Measurements from ENCODE around the gene TGFB1. TPM values are rescaled to one million over a fixed set of nuclear protein-coding genes. Genes with fewer than 3 reads are reported as not detected.

TGFB1 gene
- total RNA-seq, 1 donor from 2014 or later = 125 TPM

DNA sequence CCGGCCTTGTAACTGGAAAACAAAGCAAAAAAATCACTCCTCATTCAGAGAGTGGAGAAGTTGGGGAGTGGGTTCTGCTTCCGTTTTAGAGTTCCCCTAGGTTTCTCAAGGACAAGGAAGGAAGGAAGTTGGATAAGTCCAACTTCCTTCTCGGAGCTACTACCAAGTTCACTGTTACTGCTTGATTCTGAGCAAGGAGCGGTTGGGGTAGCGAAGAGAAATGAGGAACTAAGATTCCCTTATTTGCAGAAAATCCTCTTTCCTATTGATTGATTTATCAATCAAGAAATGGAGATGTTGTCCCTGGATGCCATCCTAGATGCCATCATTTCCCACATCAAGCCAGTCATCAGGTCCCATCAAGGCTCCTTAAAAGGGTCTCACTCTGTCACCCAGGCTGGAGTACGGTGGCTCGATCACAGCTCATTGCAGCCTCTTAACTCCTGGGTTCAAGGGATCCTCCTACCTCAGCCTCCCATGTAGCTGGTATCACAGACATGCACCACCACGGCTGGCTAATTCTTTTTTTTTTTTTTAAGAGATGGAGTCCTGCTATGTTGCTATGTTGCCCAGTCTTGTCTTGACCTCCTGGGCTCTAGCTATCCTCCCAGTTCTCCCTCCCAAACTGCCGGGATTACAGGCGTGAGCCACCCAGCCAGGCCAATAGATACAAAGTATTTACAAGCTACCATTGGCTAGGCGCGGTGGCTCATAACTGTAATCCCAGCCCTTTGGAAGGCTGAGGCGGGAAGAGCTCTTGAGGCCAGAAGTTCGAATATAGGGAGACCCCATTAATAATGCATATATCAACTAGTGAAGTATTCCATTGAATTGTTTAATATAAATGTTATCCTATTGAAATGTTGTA lies 11.0 kb upstream of the TGFB1 start:
- Mint-ChIP-seq H3K27ac (peak overlapping the region; percentile 91), H3K27me3 (ENCODE audit: low read depth) (no peaks in the 10 kb centered on the region), H3K4me3 (ENCODE audit: low read depth) (peak overlapping the region; percentile 84), H3K9me3 (no peaks in the 10 kb centered on the region), H3K36me3 (ENCODE audit: low read depth) (peaks cover 4% of the 10 kb centered on the region), H3K4me1 (ENCODE audit: low read depth) (peaks cover 28% of the 10 kb centered on the region)
- DNase-seq (ENCODE audit: low spot score) = no peak
- intact Hi-C loops (cut with micrococcal nuclease) = no loop called here

- Mint-ChIP-seq H3K36me3 (ENCODE audit: low read depth) (peaks cover 5% of the 10 kb centered on the region), H3K27me3 (ENCODE audit: low read depth) (no peaks in the 10 kb centered on the region), H3K4me1 (ENCODE audit: low read depth) (peaks cover 28% of the 10 kb centered on the region), H3K4me3 (ENCODE audit: low read depth) (peak within 1 kb of the TSS; percentile 84), H3K9me3 (no peaks in the 10 kb centered on the region), H3K27ac (peak within 1 kb of the TSS; percentile 91)
- intact Hi-C loops (cut with micrococcal nuclease) = loop anchor here (1.0 kb wide), 2 partner anchors 10 to 33 kb away; partner anchors contain the start of genes BCKDHA and EXOSC5
- DNase-seq (ENCODE audit: low spot score) = peak; percentile 98
These were observed 10.2 kb upstream of the TGFB1 start, which contains the start of gene B9D2 for GRCh38 chr19:41363753-41364523. Gene B9D2 (minus strand): TSS chr19:41364149. CDS start chr19:41363519, 630 bp downstream.

GRCh38 chr19:41363371-41363752 lies 9.6 kb upstream of the TGFB1 start:
- intact Hi-C loops (cut with micrococcal nuclease) = loop anchor here (1.0 kb wide), 2 partner anchors 9 to 34 kb away; partner anchors contain the start of genes BCKDHA and EXOSC5
- no peaks in the 10 kb centered on the region for H3K27me3 Mint-ChIP-seq (ENCODE audit: low read depth)
- H3K4me3 Mint-ChIP-seq (ENCODE audit: low read depth) = peak overlapping the region; percentile 84
- no peaks in the 10 kb centered on the region for H3K9me3 Mint-ChIP-seq
- peak overlapping the region; percentile 91 for H3K27ac Mint-ChIP-seq
- peaks cover 30% of the 10 kb centered on the region for H3K4me1 Mint-ChIP-seq (ENCODE audit: low read depth)
- peaks cover 5% of the 10 kb centered on the region for H3K36me3 Mint-ChIP-seq (ENCODE audit: low read depth)
- no peak for DNase-seq (ENCODE audit: low spot score)

- no peak overlapping the region for H3K27ac Mint-ChIP-seq
- H3K4me1 Mint-ChIP-seq (ENCODE audit: low read depth) = peaks cover 34% of the 10 kb centered on the region
- intact Hi-C loops (cut with micrococcal nuclease) = no loop called here
- H3K9me3 Mint-ChIP-seq = no peaks in the 10 kb centered on the region
- H3K4me3 Mint-ChIP-seq (ENCODE audit: low read depth) = peak overlapping the region; percentile 84
- H3K36me3 Mint-ChIP-seq (ENCODE audit: low read depth) = peaks cover 5% of the 10 kb centered on the region
- no peaks in the 10 kb centered on the region for H3K27me3 Mint-ChIP-seq (ENCODE audit: low read depth)
- no peak for DNase-seq (ENCODE audit: low spot score)
These were observed 8.6 kb upstream of the TGFB1 start for GRCh38 chr19:41362143-41362847.

DNA sequence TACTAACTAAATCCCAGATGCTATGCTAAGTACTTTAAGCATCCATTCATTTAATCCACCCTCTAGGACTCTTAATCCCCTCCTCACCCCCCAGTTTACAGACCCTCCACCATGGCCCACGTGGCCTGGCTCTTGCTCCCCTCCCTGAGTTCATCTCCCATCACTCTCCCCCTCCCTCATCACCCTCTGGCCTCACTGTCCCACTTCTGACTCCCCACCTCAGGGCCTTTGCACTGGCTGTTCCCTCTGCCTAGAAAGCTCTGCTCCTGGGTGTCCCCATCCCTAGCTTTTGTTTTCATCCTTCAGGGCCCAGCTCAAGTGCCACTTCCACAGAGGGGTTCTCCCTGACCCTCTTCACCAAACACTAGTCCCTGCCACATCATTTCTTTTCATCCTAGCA lies 6.0 kb upstream of the TGFB1 start:
- DNase-seq (ENCODE audit: low spot score) = no peak
- Mint-ChIP-seq H3K4me3 (ENCODE audit: low read depth) (no peak overlapping the region), H3K9me3 (no peaks in the 10 kb centered on the region), H3K27me3 (ENCODE audit: low read depth) (no peaks in the 10 kb centered on the region), H3K27ac (peak overlapping the region; percentile 21), H3K36me3 (ENCODE audit: low read depth) (peaks cover 20% of the 10 kb centered on the region), H3K4me1 (ENCODE audit: low read depth) (peaks cover 46% of the 10 kb centered on the region)
- intact Hi-C loops (cut with micrococcal nuclease) = no loop called here

DNA sequence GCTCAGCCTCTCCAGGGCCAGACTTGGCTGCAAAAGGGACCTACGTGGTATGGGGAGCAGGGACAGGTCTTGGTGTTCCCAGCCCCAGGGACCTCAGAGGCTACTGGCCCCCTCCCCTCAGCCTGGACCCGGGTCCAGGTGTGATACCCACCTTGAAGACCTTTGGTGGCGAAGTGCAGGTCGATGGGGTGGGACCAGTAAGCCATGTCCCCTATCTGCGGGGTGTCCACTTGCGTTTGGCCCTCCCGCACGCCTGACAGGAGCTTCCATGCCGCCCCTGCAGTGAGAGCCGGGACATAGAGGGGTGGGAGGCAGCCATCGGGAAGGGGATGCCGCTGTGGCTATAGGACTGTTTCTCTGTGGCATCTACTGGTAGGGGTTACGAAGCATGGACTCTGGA lies 4.0 kb upstream of the TGFB1 start:
- no peaks in the 10 kb centered on the region for H3K9me3 Mint-ChIP-seq
- peaks cover 23% of the 10 kb centered on the region for H3K36me3 Mint-ChIP-seq (ENCODE audit: low read depth)
- peaks cover 39% of the 10 kb centered on the region for H3K4me1 Mint-ChIP-seq (ENCODE audit: low read depth)
- DNase-seq (ENCODE audit: low spot score) = no peak
- H3K4me3 Mint-ChIP-seq (ENCODE audit: low read depth) = no peak overlapping the region
- H3K27me3 Mint-ChIP-seq (ENCODE audit: low read depth) = no peaks in the 10 kb centered on the region
- intact Hi-C loops (cut with micrococcal nuclease) = no loop called here
- H3K27ac Mint-ChIP-seq = peak overlapping the region; percentile 78

- DNase-seq (ENCODE audit: low spot score) = no peak
- intact Hi-C loops (cut with micrococcal nuclease) = no loop called here
- peaks cover 35% of the 10 kb centered on the region for H3K4me1 Mint-ChIP-seq (ENCODE audit: low read depth)
- no peaks in the 10 kb centered on the region for H3K27me3 Mint-ChIP-seq (ENCODE audit: low read depth)
- H3K9me3 Mint-ChIP-seq = no peaks in the 10 kb centered on the region
- peak overlapping the region; percentile 78 for H3K27ac Mint-ChIP-seq
- peak overlapping the region; percentile 47 for H3K4me3 Mint-ChIP-seq (ENCODE audit: low read depth)
- H3K36me3 Mint-ChIP-seq (ENCODE audit: low read depth) = peaks cover 26% of the 10 kb centered on the region
These were observed 3.4 kb upstream of the TGFB1 start for GRCh38 chr19:41356984-41357739.

GRCh38 chr19:41355802-41356201 lies 2.1 kb upstream of the TGFB1 start:
- Mint-ChIP-seq H3K27me3 (ENCODE audit: low read depth) (no peaks in the 10 kb centered on the region), H3K27ac (peak overlapping the region; percentile 81), H3K4me3 (ENCODE audit: low read depth) (peak overlapping the region; percentile 70), H3K9me3 (no peaks in the 10 kb centered on the region), H3K4me1 (ENCODE audit: low read depth) (peaks cover 36% of the 10 kb centered on the region), H3K36me3 (ENCODE audit: low read depth) (peaks cover 35% of the 10 kb centered on the region)
- intact Hi-C loops (cut with micrococcal nuclease) = no loop called here
- DNase-seq (ENCODE audit: low spot score) = no peak

GRCh38 chr19:41355035-41355434 lies 1.3 kb upstream of the TGFB1 start:
- DNase-seq (ENCODE audit: low spot score) = no peak
- Mint-ChIP-seq H3K36me3 (ENCODE audit: low read depth) (peaks cover 39% of the 10 kb centered on the region), H3K4me3 (ENCODE audit: low read depth) (peak overlapping the region; percentile 70), H3K4me1 (ENCODE audit: low read depth) (peaks cover 40% of the 10 kb centered on the region), H3K27me3 (ENCODE audit: low read depth) (no peaks in the 10 kb centered on the region), H3K9me3 (no peaks in the 10 kb centered on the region), H3K27ac (peak overlapping the region; percentile 81)
- intact Hi-C loops (cut with micrococcal nuclease) = no loop called here

DNA sequence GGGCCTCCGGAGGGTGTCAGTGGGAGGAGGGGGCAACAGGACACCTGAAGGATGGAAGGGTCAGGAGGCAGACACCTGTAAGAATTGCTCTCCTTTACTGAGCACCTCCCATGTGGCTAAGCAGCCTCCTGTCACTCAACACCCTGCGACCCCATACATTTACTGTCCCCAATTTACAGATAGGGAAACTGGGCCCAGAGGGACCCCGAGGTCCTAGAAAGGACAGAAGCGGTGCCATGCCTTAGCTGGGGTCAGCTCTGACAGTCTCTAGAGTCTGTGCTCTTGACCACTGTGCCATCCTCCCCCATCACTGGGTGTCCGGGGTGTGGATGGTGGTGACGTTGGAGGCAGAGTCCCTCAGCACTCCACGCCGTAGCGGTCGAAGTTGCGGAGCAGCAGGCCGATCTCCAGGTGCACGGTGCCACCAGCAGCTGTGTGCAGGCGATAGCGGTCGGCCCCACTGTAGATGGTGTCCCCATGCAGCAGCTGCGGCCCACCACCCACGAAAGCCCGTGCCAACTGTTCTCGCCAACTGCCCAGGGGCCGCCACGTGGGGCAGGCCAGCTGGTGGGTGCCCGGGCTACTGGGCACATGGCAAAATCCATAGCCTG lies 726 bp upstream of the TGFB1 start:
- intact Hi-C loops (cut with micrococcal nuclease) = loop anchor here (1.0 kb wide), 1 partner anchor 9 kb away; no protein-coding TSS in a partner anchor
- peaks cover 41% of the 10 kb centered on the region for H3K36me3 Mint-ChIP-seq (ENCODE audit: low read depth)
- peak overlapping the region; percentile 84 for H3K4me3 Mint-ChIP-seq (ENCODE audit: low read depth)
- peak overlapping the region; percentile 84 for H3K27ac Mint-ChIP-seq
- peaks cover 46% of the 10 kb centered on the region for H3K4me1 Mint-ChIP-seq (ENCODE audit: low read depth)
- DNase-seq (ENCODE audit: low spot score) = no peak
- H3K27me3 Mint-ChIP-seq (ENCODE audit: low read depth) = no peaks in the 10 kb centered on the region
- H3K9me3 Mint-ChIP-seq = no peaks in the 10 kb centered on the region

DNA sequence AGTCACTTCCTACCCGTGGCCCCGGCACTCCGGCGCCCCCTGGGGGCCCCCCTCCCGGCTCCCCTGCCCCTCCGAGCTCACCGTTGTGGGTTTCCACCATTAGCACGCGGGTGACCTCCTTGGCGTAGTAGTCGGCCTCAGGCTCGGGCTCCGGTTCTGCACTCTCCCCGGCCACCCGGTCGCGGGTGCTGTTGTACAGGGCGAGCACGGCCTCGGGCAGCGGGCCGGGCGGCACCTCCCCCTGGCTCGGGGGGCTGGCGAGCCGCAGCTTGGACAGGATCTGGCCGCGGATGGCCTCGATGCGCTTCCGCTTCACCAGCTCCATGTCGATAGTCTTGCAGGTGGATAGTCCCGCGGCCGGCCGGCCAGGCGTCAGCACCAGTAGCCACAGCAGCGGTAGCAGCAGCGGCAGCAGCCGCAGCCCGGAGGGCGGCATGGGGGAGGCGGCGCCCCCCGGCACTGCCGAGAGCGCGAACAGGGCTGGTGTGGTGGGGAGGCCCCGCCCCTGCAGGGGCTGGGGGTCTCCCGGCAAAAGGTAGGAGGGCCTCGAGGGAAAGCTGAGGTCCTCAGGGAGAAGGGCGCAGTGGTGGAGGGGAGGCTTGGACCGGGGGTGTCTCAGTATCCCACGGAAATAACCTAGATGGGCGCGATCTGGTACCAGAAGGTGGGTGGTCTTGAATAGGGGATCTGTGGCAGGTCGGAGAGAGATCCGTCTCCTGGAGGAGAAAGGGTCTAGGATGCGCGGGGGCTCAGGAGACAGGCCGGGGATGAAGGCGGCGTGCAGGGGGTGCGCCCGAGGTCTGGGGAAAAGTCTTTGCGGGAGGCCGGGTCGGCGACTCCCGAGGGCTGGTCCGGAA lies 885 bp downstream of the TGFB1 start:
- H3K4me1 Mint-ChIP-seq (ENCODE audit: low read depth) = peaks cover 48% of the 10 kb centered on the region
- DNase-seq (ENCODE audit: low spot score) = peak; percentile 74
- H3K27ac Mint-ChIP-seq = peak overlapping the region; percentile 97
- intact Hi-C loops (cut with micrococcal nuclease) = loop anchor here (1.0 kb wide), 1 partner anchor 90 kb away; no protein-coding TSS in a partner anchor
- H3K27me3 Mint-ChIP-seq (ENCODE audit: low read depth) = no peaks in the 10 kb centered on the region
- H3K36me3 Mint-ChIP-seq (ENCODE audit: low read depth) = peaks cover 56% of the 10 kb centered on the region
- no peaks in the 10 kb centered on the region for H3K9me3 Mint-ChIP-seq
- H3K4me3 Mint-ChIP-seq (ENCODE audit: low read depth) = peak overlapping the region; percentile 100

Measured in activated T-helper 2 cell treated with anti-CD3 and anti-CD28 coated beads, Interferon-gamma antibody, Interleukin-2, Interleukin-4, amounts not matched to agents 10 μg/mL and 5 μg/mL and 100 μg/mL, durations not matched to agents 14 hours and 24 hours and 36 hours (primary cell).